Astrocyte (in vitro differentiated cells and primary cell): ENCODE results near the gene CARD9. TPM values are rescaled to one million over a fixed set of nuclear protein-coding genes. Genes with fewer than 3 reads are reported as not detected.

Source experiments
- DNase-seq: peaks from one replicate; pipeline ENCODE4 v3.0.0-alpha.2; 2010; ENCODE audit warnings: low read depth
- FAIRE-seq: peaks from 2 replicates; lab custom pipeline; 2011; peaks lifted over from hg19 to GRCh38; lab: Jason Lieb, UNC
- H2AFZ ChIP-seq: 2 replicates; pipeline ENCODE4 v1.6.0; 2012; ENCODE audit warnings: low read depth, low read length, inconsistent platforms
- H3K27ac ChIP-seq: 2 replicates; pipeline ENCODE4 v1.5.1; 2011; ENCODE audit warnings: low read depth, low read length, inconsistent platforms
- H3K27me3 ChIP-seq: 2 replicates; pipeline ENCODE4 v1.6.0; 2011; ENCODE audit warnings: low read length, inconsistent platforms; ENCODE audit not compliant: insufficient read depth
- H3K36me3 ChIP-seq: 2 replicates; pipeline ENCODE4 v1.5.1; 2011; ENCODE audit warnings: low read length, inconsistent platforms; ENCODE audit not compliant: insufficient read depth
- H3K4me1 ChIP-seq: 2 replicates; pipeline ENCODE4 v1.5.1; 2011; ENCODE audit warnings: low read length, inconsistent platforms; ENCODE audit not compliant: insufficient read depth
- H3K4me2 ChIP-seq: 2 replicates; pipeline ENCODE4 v1.6.0; 2012; ENCODE audit warnings: low read length, inconsistent platforms
- H3K4me3 ChIP-seq: 2 replicates; pipeline ENCODE4 v1.5.1; 2011; ENCODE audit warnings: low read depth, mild to moderate bottlenecking, low read length, inconsistent platforms; ENCODE audit not compliant: insufficient read depth
- H3K79me2 ChIP-seq: 2 replicates; pipeline ENCODE4 v1.6.0; 2012; ENCODE audit warnings: mild to moderate bottlenecking, low read length, inconsistent platforms; ENCODE audit not compliant: insufficient read depth
- H3K9ac ChIP-seq: 2 replicates; pipeline ENCODE4 v1.6.0; 2012; ENCODE audit warnings: mild to moderate bottlenecking, low read length, inconsistent platforms
- H3K9me3 ChIP-seq: 2 replicates; pipeline ENCODE4 v1.5.1; 2012; ENCODE audit warnings: low read depth, mild to moderate bottlenecking, low read length, inconsistent platforms; ENCODE audit not compliant: insufficient read depth
- H4K20me1 ChIP-seq: 2 replicates; pipeline ENCODE4 v1.6.0; 2012; ENCODE audit warnings: low read length, inconsistent platforms; ENCODE audit not compliant: insufficient read depth
- H3K27ac Mint-ChIP-seq: one replicate; pipeline ENCODE4 v1.8.0; 2021; ENCODE audit warnings: mild to moderate bottlenecking, mixed read lengths; ENCODE audit not compliant: unreplicated experiment
- H3K27me3 Mint-ChIP-seq: one replicate; pipeline ENCODE4 v1.8.0; 2021; ENCODE audit warnings: low read depth, mixed read lengths; ENCODE audit not compliant: unreplicated experiment
- H3K36me3 Mint-ChIP-seq: one replicate; pipeline ENCODE4 v1.8.0; 2021; ENCODE audit warnings: low read depth, mixed read lengths; ENCODE audit not compliant: unreplicated experiment
- H3K4me1 Mint-ChIP-seq: one replicate; pipeline ENCODE4 v1.8.0; 2021; ENCODE audit warnings: low read depth, mixed read lengths; ENCODE audit not compliant: unreplicated experiment
- H3K4me3 Mint-ChIP-seq: one replicate; pipeline ENCODE4 v1.8.0; 2021; ENCODE audit warnings: mild to moderate bottlenecking, moderate library complexity, mixed read lengths; ENCODE audit not compliant: unreplicated experiment
- H3K9me3 Mint-ChIP-seq: one replicate; pipeline ENCODE4 v1.8.0; 2021; ENCODE audit warnings: mild to moderate bottlenecking, mixed read lengths; ENCODE audit not compliant: unreplicated experiment
- CTCF ChIP-seq: IDR thresholded peaks from 2 replicates; pipeline ENCODE4 v1.5.1; 2011; ENCODE audit warnings: low read depth, mild to moderate bottlenecking, inconsistent platforms, low read length, moderate library complexity; ENCODE audit not compliant: insufficient read depth
- EZH2 ChIP-seq: IDR thresholded peaks from 2 replicates; pipeline ENCODE4 v1.6.1; 2012; ENCODE audit warnings: mild to moderate bottlenecking, low read length, inconsistent platforms; ENCODE audit not compliant: insufficient read depth
- total RNA-seq: library from RNA; stranded (reverse); gene quantifications from 2 replicates; pipeline ENCODE4 v1.2.1, GENCODE V29; 2021

Gene CARD9
- total RNA-seq, 1 donor from 2014 or later, result 4.2 TPM

- H3K9ac ChIP-seq, result no peak overlapping the region
- no peak overlapping the region for H2AFZ ChIP-seq
- H3K27me3 ChIP-seq, result no peaks in the 10 kb centered on the region
- H3K4me3 ChIP-seq, result no peak overlapping the region
- no peaks in the 10 kb centered on the region for H3K27me3 Mint-ChIP-seq
- TF ChIP-seq EZH2 (no peak), CTCF (no peak)
- DNase-seq (no peak), FAIRE-seq (no peak)
- peaks cover 1% of the 10 kb centered on the region for H3K36me3 Mint-ChIP-seq
- no peak overlapping the region for H3K4me2 ChIP-seq
- peaks cover 6% of the 10 kb centered on the region for H3K4me1 Mint-ChIP-seq
- no peak overlapping the region for H3K27ac Mint-ChIP-seq
- no peaks in the 10 kb centered on the region for H3K9me3 Mint-ChIP-seq
- no peak overlapping the region for H3K27ac ChIP-seq
- H3K4me1 ChIP-seq, result peaks cover 7% of the 10 kb centered on the region
- H3K79me2 ChIP-seq, result no peaks in the 10 kb centered on the region
- H4K20me1 ChIP-seq, result no peaks in the 10 kb centered on the region
- no peaks in the 10 kb centered on the region for H3K9me3 ChIP-seq
- no peak overlapping the region for H3K4me3 Mint-ChIP-seq
- peaks cover 3% of the 10 kb centered on the region for H3K36me3 ChIP-seq
These were observed 4.1 kb upstream of the CARD9 start for GRCh38 chr9:136377341-136378169.

- Histone ChIP-seq H3K9me3 (no peaks in the 10 kb centered on the region), H3K27ac (no peak overlapping the region), H3K9ac (no peak overlapping the region), H3K79me2 (no peaks in the 10 kb centered on the region), H3K4me2 (no peak overlapping the region), H3K4me3 (no peak overlapping the region), H4K20me1 (no peaks in the 10 kb centered on the region), H2AFZ (no peak overlapping the region), H3K4me1 (peaks cover 10% of the 10 kb centered on the region), H3K36me3 (peaks cover 3% of the 10 kb centered on the region), H3K27me3 (no peaks in the 10 kb centered on the region)
- H3K9me3 Mint-ChIP-seq, result no peaks in the 10 kb centered on the region
- no peaks in the 10 kb centered on the region for H3K27me3 Mint-ChIP-seq
- TF ChIP-seq EZH2, result no peak
- no peak for TF ChIP-seq CTCF
- no peak overlapping the region for H3K4me3 Mint-ChIP-seq
- peaks cover 1% of the 10 kb centered on the region for H3K36me3 Mint-ChIP-seq
- H3K4me1 Mint-ChIP-seq, result peaks cover 6% of the 10 kb centered on the region
- FAIRE-seq (no peak), DNase-seq (no peak)
- no peak overlapping the region for H3K27ac Mint-ChIP-seq
These were observed 3.0 kb upstream of the CARD9 start for GRCh38 chr9:136376457-136376856.

- Histone ChIP-seq H3K9ac (no peak overlapping the region), H3K36me3 (no peaks in the 10 kb centered on the region), H3K27ac (no peak overlapping the region), H3K4me3 (no peak overlapping the region), H3K79me2 (no peaks in the 10 kb centered on the region), H3K4me1 (peaks cover 10% of the 10 kb centered on the region), H2AFZ (no peak overlapping the region), H3K9me3 (no peaks in the 10 kb centered on the region), H3K27me3 (no peaks in the 10 kb centered on the region), H3K4me2 (no peak overlapping the region), H4K20me1 (no peaks in the 10 kb centered on the region)
- Mint-ChIP-seq H3K27ac (peak overlapping the region; percentile 58), H3K36me3 (peaks cover 4% of the 10 kb centered on the region), H3K27me3 (no peaks in the 10 kb centered on the region), H3K9me3 (no peaks in the 10 kb centered on the region), H3K4me3 (no peak overlapping the region), H3K4me1 (peaks cover 6% of the 10 kb centered on the region)
- DNase-seq (no peak), FAIRE-seq (no peak)
- TF ChIP-seq CTCF (no peak), EZH2 (no peak)
These were observed 1.6 kb upstream of the CARD9 start for GRCh38 chr9:136375096-136375495.
